GM12878 (cell line): Measurements from ENCODE around the gene PSMD4. TPM values are rescaled to one million over a fixed set of nuclear protein-coding genes. Genes with fewer than 3 reads are reported as not detected.

Experiments used
- ATAC-seq: fragments of 200-7000 bp; cut with Tn5 transposase; 3 replicates; pipeline ENCODE4 v1.9.1; 2020; ENCODE audit warnings: mild to moderate bottlenecking, moderate library complexity
- BruUV-seq: library from RNA; stranded (reverse); fragments of 400-500 nt; replicated peaks from 2 replicates; lab custom pipeline; 2021; lab: Mats Ljungman, UMichigan
- CTCF ChIA-PET: fragments of 300-600 bp; sonication (Branson Sonifier 250); formaldehyde crosslinking; extraction: SDS; loops from one replicate; lab custom pipeline; 2021; ENCODE audit warnings: inconsistent platforms; lab: Yijun Ruan, JAX
- POLR2A ChIA-PET: fragments of 350-600 bp; formaldehyde crosslinking; extraction: SDS; loops from one replicate; lab custom pipeline; 2021; ENCODE audit warnings: inconsistent platforms; lab: Charles Lee
- RAD21 ChIA-PET: fragments of 300-600 bp; sonication (Branson Sonifier 250); formaldehyde crosslinking; loops from one replicate; lab custom pipeline; 2023; ENCODE audit warnings: antibody characterized with exemption; ENCODE audit not compliant: unreplicated experiment; lab: Charles Lee
- SMC1A ChIA-PET: fragments of 300-600 bp; sonication (Branson Sonifier 250); formaldehyde crosslinking; loops from one replicate; lab custom pipeline; 2023; ENCODE audit not compliant: unreplicated experiment, uncharacterized antibody; lab: Charles Lee
- DNase-seq: peaks from one replicate; pipeline ENCODE4 v3.0.0-alpha.2; 2011; ENCODE audit warnings: low read depth, low spot score
- FAIRE-seq: peaks from 3 replicates; lab custom pipeline; 2011; peaks lifted over from hg19 to GRCh38; lab: Jason Lieb, UNC
- H2AFZ ChIP-seq: 2 replicates; pipeline ENCODE4 v1.6.0; 2011; ENCODE audit warnings: low read depth, low read length, control low read depth; ENCODE audit not compliant: control insufficient read depth
- H3K27ac ChIP-seq: 2 replicates; pipeline ENCODE4 v1.5.1; 2011; ENCODE audit warnings: control low read depth; ENCODE audit not compliant: control insufficient read depth, insufficient read depth
- H3K27me3 ChIP-seq, 2 experiments: replicated peaks in 1 of 2; 2 replicates each; pipeline versions ENCODE4 v1.6.0 to v1.6.1; 2011; ENCODE audit warnings: low read length in 1 of 2; ENCODE audit not compliant: control insufficient read depth in 2 of 2, insufficient read depth in 2 of 2
- H3K36me3 ChIP-seq, 2 experiments: 2 replicates each; pipeline ENCODE4 v1.5.1; 2011; ENCODE audit warnings: low read length in 1 of 2; ENCODE audit not compliant: control insufficient read depth in 2 of 2, insufficient read depth in 2 of 2
- H3K4me1 ChIP-seq: 2 replicates; pipeline ENCODE4 v1.6.1; 2011; ENCODE audit warnings: mild to moderate bottlenecking, low read length, moderate library complexity, mixed read lengths; ENCODE audit not compliant: control insufficient read depth, insufficient read depth
- H3K4me2 ChIP-seq: 2 replicates; pipeline ENCODE4 v1.6.0; 2011; ENCODE audit warnings: control low read depth; ENCODE audit not compliant: control insufficient read depth, insufficient read depth
- H3K4me3 ChIP-seq: fragments of 200-600 bp; sonication (generic); 2 replicates; pipeline ENCODE4 v1.5.1; 2016
- H3K79me2 ChIP-seq: 2 replicates; pipeline ENCODE4 v1.6.0; 2011; ENCODE audit warnings: low read length; ENCODE audit not compliant: control insufficient read depth, insufficient read depth
- H3K9ac ChIP-seq: 2 replicates; pipeline ENCODE4 v1.8.0; 2011; ENCODE audit warnings: low read length, control low read depth, mixed read lengths; ENCODE audit not compliant: control insufficient read depth, insufficient read depth
- H3K9me3 ChIP-seq: replicated peaks from 3 replicates; pipeline ENCODE4 v1.5.1; 2011; ENCODE audit warnings: mild to moderate bottlenecking, low read length; ENCODE audit not compliant: control insufficient read depth, insufficient read depth
- H4K20me1 ChIP-seq: 2 replicates; pipeline ENCODE4 v1.6.0; 2011; ENCODE audit not compliant: control insufficient read depth, insufficient read depth
- ETV6 ChIP-seq, 2 experiments: fragments of 450-650 bp in 1 of 2; IDR thresholded peaks in 1 of 2; conservative IDR thresholded peaks in 1 of 2; 2 replicates each; pipeline ENCODE4 v1.6.1; 2014; ENCODE audit warnings: antibody characterized with exemption in 1 of 2, borderline replicate concordance in 1 of 2, low read depth in 1 of 2, mild to moderate bottlenecking in 1 of 2, moderate library complexity in 1 of 2
- HCFC1 ChIP-seq: fragments of 150-350 bp; IDR thresholded peaks from 2 replicates; pipeline ENCODE4 v1.6.1; 2014; ENCODE audit warnings: low read length
- HDAC2 ChIP-seq: fragments of 200-600 bp; sonication (generic); IDR thresholded peaks from 2 replicates; pipeline ENCODE4 v1.6.1; 2017
- IRF3 ChIP-seq: fragments of 450-650 bp; IDR thresholded peaks from 2 replicates; pipeline ENCODE4 v1.6.1; 2014; ENCODE audit warnings: mild to moderate bottlenecking
- POLR2AphosphoS5 ChIP-seq: IDR thresholded peaks from 2 replicates; pipeline ENCODE4 v1.6.1; 2011; ENCODE audit warnings: mild to moderate bottlenecking, low read length, inconsistent platforms
- SKIL ChIP-seq: fragments of 450-650 bp; IDR thresholded peaks from 2 replicates; pipeline ENCODE4 v1.6.1; 2017; ENCODE audit warnings: mild to moderate bottlenecking, low read depth, inconsistent platforms; ENCODE audit not compliant: poor library complexity, severe bottlenecking
- SUPT20H ChIP-seq: IDR thresholded peaks from 2 replicates; pipeline ENCODE4 v1.6.1; 2011; ENCODE audit warnings: low read depth, mild to moderate bottlenecking, low read length, moderate library complexity, borderline replicate concordance; ENCODE audit not compliant: control insufficient read depth
- ZBED1 ChIP-seq: IDR thresholded peaks from 2 replicates; pipeline ENCODE4 v1.6.1; 2016; ENCODE audit warnings: borderline replicate concordance
- ZNF687 ChIP-seq: fragments of 450-650 bp; IDR thresholded peaks from 2 replicates; pipeline ENCODE4 v1.6.1; 2017; ENCODE audit warnings: mild to moderate bottlenecking, moderate library complexity
- WGBS: methylation state at CpG from one replicate; pipeline ENCODE4 v1.1.6; 2016; ENCODE audit warnings: low lambda C conversion rate; ENCODE audit not compliant: insufficient replicate concordance, insufficient coverage; ENCODE audit errors: missing lambda C conversion rate; 5-methylcytosine and 5-hydroxymethylcytosine counted together
- in situ Hi-C: fragments of 300-500 bp; cut with MboI; formaldehyde crosslinking; loops from 9 replicates; pipeline ENCODE4 v1.14.3; 2018; ENCODE audit warnings: mixed read lengths
- intact Hi-C: fragments of 100-400 bp; cut with micrococcal nuclease; formaldehyde crosslinking; loops from one replicate; pipeline ENCODE4 v1.14.2; 2022; ENCODE audit not compliant: unreplicated experiment
- polyA plus RNA-seq, 11 experiments: library from polyadenylated mRNA; depleted of rRNA in 4 of 11; unstranded in 6 of 11; stranded (reverse) in 5 of 11; fragments of >200 nt; fragmentation: Nextera tagmentation in 4 of 11; fragmentation: Illumina TruSeq in 1 of 11; extraction: Ambion mirVana in 4 of 11; extraction: Trizol in 1 of 11; gene quantifications; 1 replicate in 1 of 11; 2 replicates in 10 of 11; pipeline versions ENCODE4 v1.2.1 to v1.2.3, GENCODE V29; 2011 to 2016; ENCODE audit warnings: inconsistent platforms in 2 of 11, missing spikeins in 2 of 11, low read depth in 1 of 11
- total RNA-seq, 4 experiments: library from RNA; depleted of rRNA in 3 of 4; stranded (reverse); fragments of >200 nt in 3 of 4; fragmentation: Illumina TruSeq in 1 of 4; extraction: Trizol in 1 of 4; gene quantifications; 2 replicates each; pipeline versions ENCODE4 v1.2.1 to v1.2.3, GENCODE V29; 2013 to 2021

The PSMD4 gene
- total and polyA plus RNA-seq, 10 of the 15 experiments (the other 5 are each of a cell fraction or from before 2014, with no cell fraction given) = 129 to 281 (median 188) TPM

GRCh38 chr1:151288502-151288901 is 34.0 kb downstream of the PSMD4 start:
- intact Hi-C loops = no loop called here

More at GRCh38 chr1:151288502-151288901, 34.0 kb downstream of the PSMD4 start:
- CTCF ChIA-PET = interaction anchor here (0.9 to 1.1 kb wide), 2 partner anchors 12 to 52 kb away, joined by 3 read pairs; no protein-coding TSS in a partner anchor
- H3K27ac ChIP-seq = no peak overlapping the region
- RAD21 ChIA-PET = no interaction called here
- no peak overlapping the region for H3K9ac ChIP-seq
- TF ChIP-seq HCFC1 (no peak), SUPT20H (no peak), POLR2AphosphoS5 (peak; percentile 18; the same call in 1 of the 2 replicates), HDAC2 (no peak), IRF3 (no peak), ETV6 (conservative IDR thresholded peaks at IDR 0.05 in 1 of 2, IDR thresholded peaks at IDR 0.05 in 1 of 2; ENCODE audit: borderline replicate concordance in 1 of 2, low read depth in 1 of 2) (no peak), ZNF687 (no peak), ZBED1 (no peak), SKIL (no peak)
- no peak overlapping the region for H3K4me3 ChIP-seq
- no peaks in the 10 kb centered on the region for H3K9me3 ChIP-seq
- FAIRE-seq = no peak
- no peak overlapping the region for H2AFZ ChIP-seq
- no peaks in the 10 kb centered on the region for H3K27me3 ChIP-seq
- POLR2A ChIA-PET = no interaction called here
- H4K20me1 ChIP-seq = no peaks in the 10 kb centered on the region
- H3K36me3 ChIP-seq = peaks cover 26 to 49% of the 10 kb centered on the region in 2 experiments
- no peak overlapping the region for H3K4me2 ChIP-seq
- SMC1A ChIA-PET = no interaction called here
- H3K79me2 ChIP-seq = peaks cover 17% of the 10 kb centered on the region
- H3K4me1 ChIP-seq = peaks cover 10% of the 10 kb centered on the region
- DNase-seq = no peak
- ATAC-seq = no peak
- no TSS peak for BruUV-seq
- in situ Hi-C loops = no loop called here
- WGBS = 92% methylated on average over 14 of the region's 14 CpGs
